Right lobe of liver (tissue), 4 donors: ENCODE data around the gene FBXO8.

Experiments used
- POLR2A ChIP-seq: fragments of 450-650 bp; IDR thresholded peaks from one replicate; pipeline ENCODE4 v1.6.1; 2017; ENCODE audit warnings: antibody characterized with exemption, mild to moderate bottlenecking
- TF ChIP-seq, protein P1 (sequence below), 4 donors: fragments of 200-600 bp in 3 of 4; fragments of 450-650 bp in 1 of 4; IDR thresholded peaks; one replicate each; pipeline versions ENCODE4 v1.5.1 to v1.8.0; 2016 to 2022; ENCODE audit warnings: antibody characterized with exemption in 4 of 4, mild to moderate bottlenecking in 2 of 4
- donor health status: DM: no; HTN: no; CAD: no.
- donor health status: DM: no; HTN: no; CAD: no.
- donor health status: DM: no; HTN: yes; CAD: no.

DNA sequence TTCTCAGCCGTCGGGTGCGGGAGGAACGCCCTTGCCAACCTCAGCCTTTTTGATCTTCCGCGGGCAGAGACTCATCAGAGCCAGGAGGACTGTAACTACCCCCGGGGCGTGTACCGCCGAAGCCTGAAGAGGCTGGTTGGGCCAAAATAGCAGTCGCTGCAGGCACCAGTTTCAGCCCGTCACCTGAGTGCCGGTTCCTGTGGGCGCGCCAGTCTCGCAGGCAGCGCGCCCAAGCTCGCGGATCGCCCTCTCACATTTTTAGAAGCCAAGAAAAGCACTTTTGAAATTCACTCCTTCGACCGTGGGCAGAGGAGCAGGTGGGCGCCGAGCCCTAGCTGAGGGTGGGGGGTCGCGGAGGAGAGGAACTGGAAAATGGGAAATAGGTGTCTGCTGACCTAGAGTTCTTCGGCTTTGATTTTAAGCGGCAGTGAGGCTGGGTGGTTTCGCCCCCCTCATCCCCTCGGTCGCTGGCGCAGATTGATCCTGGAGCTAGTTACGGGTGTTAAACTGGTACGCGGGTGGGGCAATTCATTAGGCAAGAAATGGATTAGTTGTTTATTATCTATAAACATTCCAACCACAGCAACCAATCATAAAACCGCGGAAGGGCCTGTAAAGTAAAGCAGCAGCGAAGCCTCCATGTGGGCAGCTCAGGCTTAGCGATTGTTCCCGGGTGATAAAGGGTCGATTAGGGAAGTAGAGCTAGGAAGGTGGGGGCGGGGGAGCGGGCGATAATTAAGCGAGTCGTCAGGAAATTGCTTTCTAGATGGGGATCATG is 69.2 kb downstream of the FBXO8 start:
- TF ChIP-seq, protein P1, sequence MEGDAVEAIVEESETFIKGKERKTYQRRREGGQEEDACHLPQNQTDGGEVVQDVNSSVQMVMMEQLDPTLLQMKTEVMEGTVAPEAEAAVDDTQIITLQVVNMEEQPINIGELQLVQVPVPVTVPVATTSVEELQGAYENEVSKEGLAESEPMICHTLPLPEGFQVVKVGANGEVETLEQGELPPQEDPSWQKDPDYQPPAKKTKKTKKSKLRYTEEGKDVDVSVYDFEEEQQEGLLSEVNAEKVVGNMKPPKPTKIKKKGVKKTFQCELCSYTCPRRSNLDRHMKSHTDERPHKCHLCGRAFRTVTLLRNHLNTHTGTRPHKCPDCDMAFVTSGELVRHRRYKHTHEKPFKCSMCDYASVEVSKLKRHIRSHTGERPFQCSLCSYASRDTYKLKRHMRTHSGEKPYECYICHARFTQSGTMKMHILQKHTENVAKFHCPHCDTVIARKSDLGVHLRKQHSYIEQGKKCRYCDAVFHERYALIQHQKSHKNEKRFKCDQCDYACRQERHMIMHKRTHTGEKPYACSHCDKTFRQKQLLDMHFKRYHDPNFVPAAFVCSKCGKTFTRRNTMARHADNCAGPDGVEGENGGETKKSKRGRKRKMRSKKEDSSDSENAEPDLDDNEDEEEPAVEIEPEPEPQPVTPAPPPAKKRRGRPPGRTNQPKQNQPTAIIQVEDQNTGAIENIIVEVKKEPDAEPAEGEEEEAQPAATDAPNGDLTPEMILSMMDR (IDR thresholded peaks at IDR 0.05), result no peak
- TF ChIP-seq POLR2A, result no peak
